ENCODE data around the gene PHACTR3.

PHACTR3 gene

GRCh38 chr20:59812286-59813125 is 208.2 kb downstream of the PHACTR3 start:
- WGBS, 2 experiments: 89 to 92% methylated on average over 23 of the region's 23 CpGs

GRCh38 chr20:59813126-59813947 is 209.0 kb downstream of the PHACTR3 start:
- H3K27me3 ChIP-seq (ENCODE audit: control insufficient read depth, insufficient read depth, low read length, poor library complexity, severe bottlenecking): peaks cover 3% of the 10 kb centered on the region
- WGBS, 2 experiments: 89 to 92% methylated on average over 18 of the region's 18 CpGs
- H3K4me1 ChIP-seq (ENCODE audit: control insufficient read depth, insufficient read depth, low read length): peaks cover 5% of the 10 kb centered on the region
- H3K9me3 ChIP-seq (ENCODE audit: control insufficient read depth, low read length): no peaks in the 10 kb centered on the region
- H3K36me3 ChIP-seq (ENCODE audit: control insufficient read depth, insufficient read depth, low read length): no peaks in the 10 kb centered on the region
- H3K4me3 ChIP-seq (ENCODE audit: insufficient read depth, low read depth, low read length): no peak overlapping the region
- H3K27ac ChIP-seq (ENCODE audit: insufficient read depth, low read depth, low read length, poor library complexity, severe bottlenecking): no peak overlapping the region

More at GRCh38 chr20:59812286-59813125, 208.2 kb downstream of the PHACTR3 start:
- Histone ChIP-seq H3K27ac (ENCODE audit: insufficient read depth, low read depth, low read length, poor library complexity, severe bottlenecking) (no peak overlapping the region), H3K4me3 (ENCODE audit: insufficient read depth, low read depth, low read length) (no peak overlapping the region), H3K36me3 (ENCODE audit: control insufficient read depth, insufficient read depth, low read length) (no peaks in the 10 kb centered on the region), H3K4me1 (ENCODE audit: control insufficient read depth, insufficient read depth, low read length) (peaks cover 5% of the 10 kb centered on the region), H3K27me3 (ENCODE audit: control insufficient read depth, insufficient read depth, low read length, poor library complexity, severe bottlenecking) (peaks cover 4% of the 10 kb centered on the region), H3K9me3 (ENCODE audit: control insufficient read depth, low read length) (no peaks in the 10 kb centered on the region)

GRCh38 chr20:59813948-59814839 is 209.9 kb downstream of the PHACTR3 start:
- 82 to 85% methylated on average over 21 of the region's 21 CpGs for WGBS, 2 experiments
- H3K4me3 ChIP-seq (ENCODE audit: insufficient read depth, low read depth, low read length): no peak overlapping the region
- no peaks in the 10 kb centered on the region for H3K9me3 ChIP-seq (ENCODE audit: control insufficient read depth, low read length)
- no peak overlapping the region for H3K27ac ChIP-seq (ENCODE audit: insufficient read depth, low read depth, low read length, poor library complexity, severe bottlenecking)
- peaks cover 5% of the 10 kb centered on the region for H3K4me1 ChIP-seq (ENCODE audit: control insufficient read depth, insufficient read depth, low read length)
- no peaks in the 10 kb centered on the region for H3K27me3 ChIP-seq (ENCODE audit: control insufficient read depth, insufficient read depth, low read length, poor library complexity, severe bottlenecking)
- no peaks in the 10 kb centered on the region for H3K36me3 ChIP-seq (ENCODE audit: control insufficient read depth, insufficient read depth, low read length)

GRCh38 chr20:59814840-59815340 is 210.6 kb downstream of the PHACTR3 start:
- Histone ChIP-seq H3K9me3 (ENCODE audit: control insufficient read depth, low read length) (no peaks in the 10 kb centered on the region), H3K27ac (ENCODE audit: insufficient read depth, low read depth, low read length, poor library complexity, severe bottlenecking) (no peak overlapping the region), H3K36me3 (ENCODE audit: control insufficient read depth, insufficient read depth, low read length) (no peaks in the 10 kb centered on the region), H3K4me1 (ENCODE audit: control insufficient read depth, insufficient read depth, low read length) (peaks cover 3% of the 10 kb centered on the region), H3K4me3 (ENCODE audit: insufficient read depth, low read depth, low read length) (no peak overlapping the region), H3K27me3 (ENCODE audit: control insufficient read depth, insufficient read depth, low read length, poor library complexity, severe bottlenecking) (no peaks in the 10 kb centered on the region)
- 90% methylated on average over 8 of the region's 8 CpGs for WGBS, 2 experiments

- Histone ChIP-seq H3K27me3 (ENCODE audit: control insufficient read depth, insufficient read depth, low read length, poor library complexity, severe bottlenecking) (no peaks in the 10 kb centered on the region), H3K4me3 (ENCODE audit: insufficient read depth, low read depth, low read length) (no peak overlapping the region), H3K36me3 (ENCODE audit: control insufficient read depth, insufficient read depth, low read length) (no peaks in the 10 kb centered on the region), H3K4me1 (ENCODE audit: control insufficient read depth, insufficient read depth, low read length) (no peaks in the 10 kb centered on the region), H3K9me3 (ENCODE audit: control insufficient read depth, low read length) (no peaks in the 10 kb centered on the region), H3K27ac (ENCODE audit: insufficient read depth, low read depth, low read length, poor library complexity, severe bottlenecking) (no peak overlapping the region)
- 82 to 89% methylated on average over 4 of the region's 4 CpGs for WGBS, 2 experiments
Measured at GRCh38 chr20:59816146-59816738, 211.9 kb downstream of the PHACTR3 start.

GRCh38 chr20:59817406-59817805 is 213.1 kb downstream of the PHACTR3 start:
- H3K4me3 ChIP-seq (ENCODE audit: insufficient read depth, low read depth, low read length): no peak overlapping the region
- H3K36me3 ChIP-seq (ENCODE audit: control insufficient read depth, insufficient read depth, low read length): no peaks in the 10 kb centered on the region
- no peaks in the 10 kb centered on the region for H3K9me3 ChIP-seq (ENCODE audit: control insufficient read depth, low read length)
- H3K27ac ChIP-seq (ENCODE audit: insufficient read depth, low read depth, low read length, poor library complexity, severe bottlenecking): no peak overlapping the region
- H3K4me1 ChIP-seq (ENCODE audit: control insufficient read depth, insufficient read depth, low read length): no peaks in the 10 kb centered on the region
- H3K27me3 ChIP-seq (ENCODE audit: control insufficient read depth, insufficient read depth, low read length, poor library complexity, severe bottlenecking): no peaks in the 10 kb centered on the region
- 90 to 91% methylated on average over 4 of the region's 4 CpGs for WGBS, 2 experiments

- no peaks in the 10 kb centered on the region for H3K36me3 ChIP-seq (ENCODE audit: control insufficient read depth, insufficient read depth, low read length)
- H3K9me3 ChIP-seq (ENCODE audit: control insufficient read depth, low read length): no peaks in the 10 kb centered on the region
- no peak overlapping the region for H3K27ac ChIP-seq (ENCODE audit: insufficient read depth, low read depth, low read length, poor library complexity, severe bottlenecking)
- no peaks in the 10 kb centered on the region for H3K27me3 ChIP-seq (ENCODE audit: control insufficient read depth, insufficient read depth, low read length, poor library complexity, severe bottlenecking)
- 89 to 90% methylated on average over 14 of the region's 14 CpGs for WGBS, 2 experiments
- no peak overlapping the region for H3K4me3 ChIP-seq (ENCODE audit: insufficient read depth, low read depth, low read length)
- no peaks in the 10 kb centered on the region for H3K4me1 ChIP-seq (ENCODE audit: control insufficient read depth, insufficient read depth, low read length)
Measured at GRCh38 chr20:59817846-59818615, 213.7 kb downstream of the PHACTR3 start.

- Histone ChIP-seq H3K9me3 (ENCODE audit: control insufficient read depth, low read length) (no peaks in the 10 kb centered on the region), H3K36me3 (ENCODE audit: control insufficient read depth, insufficient read depth, low read length) (no peaks in the 10 kb centered on the region), H3K4me1 (ENCODE audit: control insufficient read depth, insufficient read depth, low read length) (no peaks in the 10 kb centered on the region), H3K27ac (ENCODE audit: insufficient read depth, low read depth, low read length, poor library complexity, severe bottlenecking) (no peak overlapping the region), H3K27me3 (ENCODE audit: control insufficient read depth, insufficient read depth, low read length, poor library complexity, severe bottlenecking) (no peaks in the 10 kb centered on the region), H3K4me3 (ENCODE audit: insufficient read depth, low read depth, low read length) (no peak overlapping the region)
- 86 to 87% methylated on average over 10 of the region's 10 CpGs for WGBS, 2 experiments
Measured at GRCh38 chr20:59818911-59819310, 214.6 kb downstream of the PHACTR3 start.

Data from ectodermal cell (in vitro differentiated cells).